AG04449 (cell line): ENCODE data around the gene AGRP.
A peak's percentile ranks its signal among the peaks of the same experiment; 100 is the strongest.

Source experiments
- CTCF ChIA-PET: fragments of 350-600 bp; formaldehyde crosslinking; extraction: SDS; loops from one replicate; lab custom pipeline; 2021; ENCODE audit warnings: antibody characterized with exemption; lab: Yijun Ruan, JAX
- POLR2A ChIA-PET: fragments of 400-600, 350-600 bp; formaldehyde crosslinking; extraction: SDS; loops from one replicate; lab custom pipeline; 2020; ENCODE audit warnings: antibody characterized with exemption, inconsistent platforms; lab: Yijun Ruan, JAX
- DNase-seq: peaks from one replicate; pipeline ENCODE4 v3.0.0-alpha.2; 2010; ENCODE audit warnings: low read depth, low spot score
- H3K4me3 ChIP-seq: 2 replicates; pipeline ENCODE4 v1.5.1; 2011; ENCODE audit warnings: low read depth, mild to moderate bottlenecking, control low read depth, low read length
- TF ChIP-seq, protein P1 (sequence below): IDR thresholded peaks from one replicate; pipeline ENCODE4 v1.5.1; 2011; ENCODE audit warnings: mild to moderate bottlenecking, moderate library complexity, low read length, control low read depth, inconsistent platforms; ENCODE audit not compliant: insufficient read depth; ENCODE audit errors: missing control alignments

Gene AGRP

DNA sequence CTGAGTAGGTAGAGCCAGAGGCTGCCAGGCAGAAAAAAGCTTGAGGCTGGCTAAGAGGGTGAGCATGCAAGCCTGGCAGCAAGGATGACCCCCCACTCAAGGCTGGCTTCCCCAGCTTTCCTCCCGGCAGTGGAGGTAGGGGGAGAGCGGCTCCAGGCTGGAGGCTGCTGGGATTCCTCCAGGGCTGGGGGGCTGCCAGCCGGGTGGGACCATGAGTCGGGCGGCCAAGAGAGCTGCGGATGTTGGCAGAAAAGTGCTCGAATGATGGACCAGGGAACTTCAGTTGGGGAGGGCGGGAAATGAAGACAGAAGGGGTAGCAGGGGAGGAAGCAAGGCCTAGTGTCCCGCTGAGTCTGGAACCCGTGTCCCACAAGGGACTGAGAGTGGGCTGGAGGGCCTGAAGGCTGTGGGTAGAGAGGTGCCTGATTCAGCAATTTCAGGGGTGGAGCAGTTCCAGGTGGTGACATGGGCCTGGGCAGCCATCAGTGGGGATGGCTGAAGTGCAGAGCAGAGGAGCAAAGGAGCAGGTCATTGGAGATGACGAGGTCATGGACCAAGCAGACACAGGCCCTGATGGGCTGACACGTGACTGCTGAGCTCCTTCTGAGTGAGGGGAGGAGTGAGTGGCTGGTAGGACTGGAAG lies 32.2 kb downstream of the AGRP start:
- TF ChIP-seq, protein P1, sequence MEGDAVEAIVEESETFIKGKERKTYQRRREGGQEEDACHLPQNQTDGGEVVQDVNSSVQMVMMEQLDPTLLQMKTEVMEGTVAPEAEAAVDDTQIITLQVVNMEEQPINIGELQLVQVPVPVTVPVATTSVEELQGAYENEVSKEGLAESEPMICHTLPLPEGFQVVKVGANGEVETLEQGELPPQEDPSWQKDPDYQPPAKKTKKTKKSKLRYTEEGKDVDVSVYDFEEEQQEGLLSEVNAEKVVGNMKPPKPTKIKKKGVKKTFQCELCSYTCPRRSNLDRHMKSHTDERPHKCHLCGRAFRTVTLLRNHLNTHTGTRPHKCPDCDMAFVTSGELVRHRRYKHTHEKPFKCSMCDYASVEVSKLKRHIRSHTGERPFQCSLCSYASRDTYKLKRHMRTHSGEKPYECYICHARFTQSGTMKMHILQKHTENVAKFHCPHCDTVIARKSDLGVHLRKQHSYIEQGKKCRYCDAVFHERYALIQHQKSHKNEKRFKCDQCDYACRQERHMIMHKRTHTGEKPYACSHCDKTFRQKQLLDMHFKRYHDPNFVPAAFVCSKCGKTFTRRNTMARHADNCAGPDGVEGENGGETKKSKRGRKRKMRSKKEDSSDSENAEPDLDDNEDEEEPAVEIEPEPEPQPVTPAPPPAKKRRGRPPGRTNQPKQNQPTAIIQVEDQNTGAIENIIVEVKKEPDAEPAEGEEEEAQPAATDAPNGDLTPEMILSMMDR, result no peak
- no peak for DNase-seq
- ChIA-PET CTCF (interaction anchor here (0.8 to 2.0 kb wide), 9 partner anchors 12 to 35 kb away, joined by 3 to 11 read pairs (median 4); partner anchors contain the start of genes ATP6V0D1 and ZDHHC1), POLR2A (no interaction called here)
- H3K4me3 ChIP-seq, result no peak overlapping the region

DNA sequence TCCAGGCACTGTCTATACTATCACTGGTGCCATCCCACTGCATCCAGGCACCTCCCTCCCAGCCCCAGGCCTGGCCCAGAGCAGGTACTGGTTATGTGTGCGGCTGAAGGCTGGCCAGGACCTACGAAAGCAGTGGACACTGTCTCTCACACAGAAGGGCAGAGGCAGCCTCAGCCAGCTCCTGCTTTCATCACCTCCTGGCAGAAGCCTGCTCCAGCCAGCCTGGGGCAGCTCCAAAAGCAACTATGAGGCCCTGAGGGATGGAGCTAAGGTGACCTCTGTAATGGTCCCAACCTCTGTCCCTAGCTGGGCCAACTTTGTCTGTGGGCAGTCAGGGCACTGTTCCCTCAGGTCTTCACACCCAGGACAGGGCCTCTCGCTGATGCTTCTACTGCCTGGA lies 33.6 kb downstream of the AGRP start:
- ChIA-PET POLR2A (no interaction called here), CTCF (interaction anchor here (1.0 to 1.5 kb wide), 6 partner anchors 14 to 289 kb away, joined by 3 to 11 read pairs (median 4); partner anchors contain the start of gene ATP6V0D1)
- TF ChIP-seq, protein P1, result no peak
- no peak overlapping the region for H3K4me3 ChIP-seq
- no peak for DNase-seq

GRCh38 chr16:67449336-67449735 lies 34.0 kb downstream of the AGRP start:
- H3K4me3 ChIP-seq, result no peak overlapping the region
- ChIA-PET POLR2A (no interaction called here), CTCF (no interaction called here)
- no peak for DNase-seq
- TF ChIP-seq, protein P1, result no peak

DNA sequence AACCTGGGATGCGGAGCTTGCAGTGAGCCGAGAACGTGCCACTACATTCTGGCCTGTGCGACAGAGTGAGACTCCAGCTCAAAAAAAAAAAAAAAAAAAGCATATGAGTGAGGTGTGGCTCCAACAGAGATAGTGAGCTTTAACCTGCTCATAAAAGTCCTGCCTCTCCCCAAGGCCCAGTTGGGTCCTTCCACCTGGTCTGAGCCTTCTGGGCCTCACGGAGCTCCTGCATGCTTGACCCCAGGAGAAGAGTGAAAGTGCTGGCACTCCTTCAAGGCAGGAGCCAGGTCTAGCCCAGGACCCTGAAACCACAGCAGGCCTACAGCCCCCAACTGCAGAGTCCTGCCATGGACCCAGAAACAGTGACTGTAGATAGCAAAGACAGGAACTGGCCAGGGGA lies 34.8 kb downstream of the AGRP start:
- CTCF ChIA-PET, result interaction anchor here (1.1 to 8.9 kb wide), 10 partner anchors 7 to 188 kb away, joined by 4 to 75 read pairs (median 10); partner anchors contain the start of genes ATP6V0D1 and TPPP3
- DNase-seq, result no peak
- POLR2A ChIA-PET, result no interaction called here
- no peak overlapping the region for H3K4me3 ChIP-seq
- TF ChIP-seq, protein P1, result no peak

DNA sequence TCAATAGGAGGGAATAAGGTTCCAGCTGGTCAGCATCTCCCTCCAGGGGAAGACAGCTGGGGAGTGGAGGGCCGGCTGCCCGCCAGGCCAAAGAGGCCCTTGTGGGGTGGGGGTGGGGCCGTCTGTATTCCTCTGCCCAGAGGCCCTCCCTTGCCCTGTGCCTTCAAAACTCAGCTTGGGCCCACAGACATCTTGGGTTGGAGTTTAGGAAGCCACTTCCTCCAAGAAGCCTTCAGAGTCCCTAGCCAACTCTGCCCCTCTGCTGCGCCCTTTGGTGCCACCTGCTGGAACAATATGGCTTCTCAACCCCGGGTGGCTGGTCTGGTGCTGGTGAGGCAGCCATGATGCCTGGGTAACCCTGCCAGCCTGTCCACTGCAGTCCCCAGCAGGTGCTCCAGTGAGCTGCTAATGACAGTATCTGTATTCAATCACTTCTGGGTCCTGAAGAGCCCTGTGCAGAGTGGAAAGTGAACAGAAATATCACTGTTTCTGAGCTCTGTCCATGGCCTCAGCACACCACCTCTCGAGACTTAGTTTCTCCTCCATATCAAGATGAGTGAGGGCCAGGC lies 35.8 kb downstream of the AGRP start:
- POLR2A ChIA-PET, result no interaction called here
- no peak for DNase-seq
- CTCF ChIA-PET, result interaction anchor here (1.1 to 8.9 kb wide), 16 partner anchors 8 to 198 kb away, joined by 3 to 75 read pairs (median 6); partner anchors contain the start of genes ATP6V0D1, TPPP3 and ZDHHC1
- TF ChIP-seq, protein P1, result peak; percentile 34
- H3K4me3 ChIP-seq, result no peak overlapping the region

DNA sequence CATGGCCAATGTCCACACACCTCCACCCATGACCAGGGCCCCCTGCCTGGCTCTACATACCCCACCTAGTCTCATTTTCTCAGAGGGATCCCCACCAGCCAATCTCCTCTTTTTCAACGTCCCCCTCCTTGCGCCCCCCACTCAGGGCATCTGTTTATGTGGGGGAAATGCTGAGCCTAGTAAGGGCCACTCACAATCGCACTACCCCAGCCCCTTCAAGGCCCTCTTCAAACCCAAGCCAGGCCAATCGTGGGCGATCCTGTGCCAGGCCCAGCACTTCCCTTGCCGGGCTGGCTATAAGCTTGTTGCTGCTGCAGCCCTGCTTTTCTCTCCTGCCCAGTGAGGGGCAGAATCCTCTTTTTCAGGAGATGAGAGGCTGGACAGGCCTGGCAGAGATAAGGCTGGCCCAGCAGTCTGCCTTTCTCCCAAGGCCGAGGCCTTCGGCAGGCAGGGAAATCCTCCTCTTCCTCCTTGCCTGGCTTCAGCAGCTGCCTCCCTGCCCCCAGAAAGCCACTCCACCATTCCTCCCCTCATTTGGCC lies 36.3 kb downstream of the AGRP start:
- POLR2A ChIA-PET, result no interaction called here
- TF ChIP-seq, protein P1, result no peak
- no peak overlapping the region for H3K4me3 ChIP-seq
- CTCF ChIA-PET, result interaction anchor here (1.0 to 8.9 kb wide), 17 partner anchors 9 to 198 kb away, joined by 3 to 75 read pairs (median 6); partner anchors contain the start of genes TPPP3 and ZDHHC1
- DNase-seq, result no peak
